Measurements from ENCODE around the gene NEMP1.
A peak's percentile ranks its signal among the peaks of the same experiment; 100 is the strongest.
"Not testable (repeated sequence)": the region's sequence is repeated elsewhere in the genome, so short reads cannot be mapped to it uniquely, and the experiment has no call there.

Gene NEMP1

DNA sequence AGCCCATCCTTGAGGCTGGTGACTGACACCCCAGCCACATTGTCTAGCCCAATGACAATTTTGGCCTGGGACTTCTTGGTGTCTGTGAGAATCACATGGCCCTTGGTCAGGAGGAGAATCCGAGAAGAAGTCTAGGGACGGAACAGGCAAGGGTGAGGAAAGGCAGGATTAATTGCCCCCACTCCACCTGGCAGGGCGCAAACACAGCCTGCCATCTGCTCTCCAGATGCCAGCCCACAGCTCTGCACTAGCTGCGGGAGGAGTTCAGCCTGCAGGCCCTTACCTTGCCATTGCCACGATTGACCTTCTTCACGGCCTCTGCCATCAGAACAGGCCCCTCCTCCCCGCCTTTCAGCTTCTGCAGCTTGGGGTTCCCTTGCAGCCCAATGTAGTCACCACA, 49.1 kb downstream of the NEMP1 start:
- no peak for DNase-seq (ENCODE audit: low read depth)

DNA sequence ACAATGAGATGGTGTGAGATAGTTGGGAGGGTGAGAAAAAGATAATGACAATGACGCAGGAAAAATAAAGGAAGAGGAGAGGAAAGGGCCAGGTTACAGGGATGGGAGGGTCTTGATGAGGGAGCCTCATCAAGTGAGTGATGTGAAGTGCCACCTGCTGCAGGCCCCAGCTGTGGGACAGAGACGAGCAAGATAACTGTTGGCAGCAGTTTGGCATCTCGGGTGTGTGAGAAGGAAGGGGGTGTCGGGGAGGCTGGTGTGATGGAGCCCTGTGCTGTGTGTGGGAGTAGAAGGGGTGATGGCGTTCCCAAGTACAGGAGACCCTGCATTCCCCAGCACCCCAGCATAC, 50.8 kb downstream of the NEMP1 start:
- DNase-seq (ENCODE audit: low read depth), result no peak

DNA sequence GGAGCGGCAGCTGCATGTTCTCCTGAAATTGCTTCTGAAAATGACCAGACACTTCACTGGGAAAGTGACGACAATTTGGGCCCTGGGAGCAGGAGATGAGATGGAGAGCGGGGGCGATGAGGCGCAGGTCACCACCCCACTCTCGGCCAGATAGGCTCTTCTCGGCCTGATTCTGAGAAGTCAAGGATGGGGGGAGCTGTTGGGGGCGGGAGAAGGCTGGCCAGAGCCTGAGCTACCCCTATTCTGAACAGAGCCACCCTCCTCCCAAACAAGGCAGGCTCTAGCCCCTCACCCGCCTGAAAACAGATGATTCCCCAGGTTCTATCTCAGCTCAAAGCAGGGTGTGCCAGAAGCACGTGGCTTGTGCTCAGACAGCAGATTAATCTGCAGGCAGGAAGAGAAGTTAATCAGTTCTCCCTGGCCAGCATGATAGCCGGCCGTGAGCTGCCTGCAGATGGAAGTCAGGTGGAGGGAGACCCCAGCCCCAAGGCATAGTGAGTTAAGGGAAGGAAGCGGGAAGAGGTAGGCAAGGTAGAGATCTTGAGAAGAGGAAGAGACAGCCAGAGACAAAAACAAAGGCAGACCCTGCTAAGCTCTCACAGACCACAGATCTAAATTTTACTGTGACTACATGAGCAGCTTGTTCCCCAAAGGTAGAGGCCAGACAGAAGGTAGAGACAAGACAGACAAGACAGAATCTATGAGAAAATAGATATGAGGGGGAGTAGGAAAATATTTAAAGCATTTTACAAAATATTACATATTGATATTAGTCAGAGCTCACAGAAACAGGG, 51.4 kb downstream of the NEMP1 start:
- DNase-seq (ENCODE audit: low read depth), result no peak

DNA sequence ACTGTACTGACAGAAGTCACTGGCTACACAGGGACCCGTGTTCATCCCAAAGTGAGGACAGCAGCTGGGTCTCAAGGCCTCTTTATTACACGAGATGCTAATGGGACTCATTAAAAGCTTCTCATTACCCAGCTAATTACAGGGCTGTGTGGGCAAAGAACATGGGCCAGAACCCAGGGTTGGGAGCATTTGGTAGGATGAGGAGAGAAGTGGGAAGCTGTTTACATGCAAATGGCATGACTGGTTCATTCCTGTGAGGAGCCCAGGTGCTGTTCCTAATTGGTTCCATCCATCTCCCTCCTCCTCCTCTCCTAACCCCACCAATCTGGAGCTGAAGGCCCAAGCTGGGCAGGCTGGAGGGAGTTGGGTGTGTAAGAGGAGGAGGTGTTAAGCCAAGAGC, 53.4 kb downstream of the NEMP1 start:
- no peak for DNase-seq (ENCODE audit: low read depth)

DNA sequence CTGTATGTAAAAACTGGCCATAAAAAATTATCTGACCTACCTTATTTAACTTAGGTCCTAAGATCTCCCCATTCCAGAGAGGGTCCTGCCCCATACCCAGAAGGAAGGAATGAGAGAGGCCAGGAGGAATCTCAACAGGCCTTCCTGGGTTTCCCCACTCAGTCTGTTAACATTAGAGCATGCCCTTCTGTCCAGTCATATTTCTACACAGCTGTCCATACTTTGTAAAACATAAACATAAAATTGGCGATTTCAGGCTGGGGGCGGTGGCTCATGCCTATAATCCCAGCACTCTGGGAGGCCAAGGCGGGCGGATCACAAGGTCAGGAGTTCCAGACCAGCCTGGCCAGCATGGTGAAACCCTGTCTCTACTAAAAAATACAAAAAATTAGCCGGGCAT, 56.3 kb downstream of the NEMP1 start:
- peak; percentile 8 for DNase-seq (ENCODE audit: low read depth)

DNA sequence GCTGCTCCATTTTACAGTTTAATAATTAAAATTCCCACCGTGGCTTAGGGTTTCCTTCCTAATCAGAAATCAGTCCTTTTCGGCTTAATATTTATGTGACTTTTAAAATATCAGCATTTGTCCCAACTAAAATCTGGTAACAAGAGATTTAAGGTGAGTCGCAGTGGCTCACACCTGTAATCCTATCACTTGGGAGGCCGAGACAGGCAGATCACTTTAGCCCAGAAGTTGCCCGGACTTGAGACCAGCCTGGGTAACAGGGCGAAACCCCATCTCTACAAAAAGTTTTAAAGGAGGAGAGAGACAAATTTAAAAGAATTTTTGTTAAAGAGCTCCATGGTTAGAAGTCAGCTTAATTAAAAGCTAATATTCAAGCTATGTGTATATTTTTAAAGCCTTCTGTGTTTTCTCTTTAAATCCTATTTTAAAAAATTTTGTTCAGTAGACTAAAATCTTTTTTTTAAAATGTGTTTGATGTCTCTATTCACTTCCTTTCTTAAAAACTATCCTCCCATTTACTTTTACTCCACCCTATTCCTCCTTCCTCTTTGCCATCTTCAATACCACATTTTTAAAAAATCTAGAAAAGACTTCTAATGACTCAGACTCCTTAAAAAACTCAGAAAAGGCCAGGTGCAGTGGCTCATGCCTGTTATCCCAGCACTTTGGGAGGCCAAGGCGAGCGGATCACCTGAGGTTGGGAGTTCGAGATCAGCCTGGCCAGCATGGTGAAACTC, 58.4 kb downstream of the NEMP1 start:
- no peak for DNase-seq (ENCODE audit: low read depth)

DNA sequence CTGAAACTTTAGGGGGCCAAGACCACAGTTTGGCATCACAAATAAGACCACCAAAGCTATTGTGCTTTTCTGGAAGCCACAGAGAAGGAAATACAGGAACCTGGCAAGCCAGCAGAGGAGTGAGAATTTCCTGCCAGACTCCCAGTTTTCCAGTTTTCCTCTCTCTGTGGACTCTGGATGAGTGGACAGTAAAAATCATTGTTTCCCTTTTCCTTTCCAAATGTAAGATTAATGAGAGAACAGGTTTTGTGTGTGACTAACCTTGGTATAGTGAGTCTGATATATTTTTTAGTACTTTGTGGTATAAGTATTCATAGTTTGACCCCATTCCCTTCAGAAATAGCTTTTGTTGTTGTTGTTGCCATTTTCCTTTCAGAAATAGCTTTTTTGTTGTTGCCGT, 59.7 kb downstream of the NEMP1 start:
- no peak for DNase-seq (ENCODE audit: low read depth)

DNA sequence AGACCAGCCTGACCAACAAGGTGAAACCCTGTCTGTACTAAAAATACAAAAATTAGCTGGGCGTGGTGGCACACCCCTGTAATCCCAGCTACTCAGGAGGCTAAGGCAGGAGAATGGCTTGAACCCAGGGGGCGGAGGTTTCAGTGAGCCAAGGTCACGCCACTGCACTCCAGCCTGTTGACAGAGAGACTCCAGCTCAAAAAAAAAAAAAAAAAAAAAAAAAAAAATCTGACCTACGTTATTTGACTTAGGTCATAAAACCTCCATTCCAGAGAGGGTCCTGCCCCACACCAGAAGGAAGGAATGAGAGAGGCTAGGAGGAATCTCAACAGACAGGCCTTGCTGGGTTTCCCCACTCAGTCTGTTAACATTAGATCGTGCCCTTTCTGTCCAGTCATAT, 60.2 kb downstream of the NEMP1 start:
- DNase-seq (ENCODE audit: low read depth), result not testable (repeated sequence)

DNA sequence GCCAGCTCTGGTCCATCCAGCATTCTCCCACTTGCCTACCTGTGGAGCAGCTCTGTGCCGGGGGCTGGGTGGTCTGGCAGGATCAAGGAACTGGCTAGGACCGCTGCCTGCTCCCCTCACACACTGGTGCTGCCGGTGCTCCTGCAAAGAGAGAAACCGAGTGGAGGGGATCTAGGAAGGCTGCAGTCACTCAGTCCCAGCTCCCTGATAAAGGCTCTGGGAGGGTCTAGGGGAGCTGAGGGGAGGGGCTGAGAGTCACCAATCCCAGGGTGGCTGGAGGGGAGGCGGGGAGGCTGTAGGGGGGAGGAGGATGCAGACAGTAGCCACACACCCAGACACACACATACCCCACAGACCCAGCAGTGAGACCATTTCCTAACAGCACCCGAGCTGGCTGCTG, 62.2 kb downstream of the NEMP1 start, which contains the start of gene TAC3:
TAC3 (minus strand) TSS at position 182 of the 400 bp plus-strand sequence. CDS start 732 bp downstream, outside the sequence.
- DNase-seq (ENCODE audit: low read depth), result no peak

DNA sequence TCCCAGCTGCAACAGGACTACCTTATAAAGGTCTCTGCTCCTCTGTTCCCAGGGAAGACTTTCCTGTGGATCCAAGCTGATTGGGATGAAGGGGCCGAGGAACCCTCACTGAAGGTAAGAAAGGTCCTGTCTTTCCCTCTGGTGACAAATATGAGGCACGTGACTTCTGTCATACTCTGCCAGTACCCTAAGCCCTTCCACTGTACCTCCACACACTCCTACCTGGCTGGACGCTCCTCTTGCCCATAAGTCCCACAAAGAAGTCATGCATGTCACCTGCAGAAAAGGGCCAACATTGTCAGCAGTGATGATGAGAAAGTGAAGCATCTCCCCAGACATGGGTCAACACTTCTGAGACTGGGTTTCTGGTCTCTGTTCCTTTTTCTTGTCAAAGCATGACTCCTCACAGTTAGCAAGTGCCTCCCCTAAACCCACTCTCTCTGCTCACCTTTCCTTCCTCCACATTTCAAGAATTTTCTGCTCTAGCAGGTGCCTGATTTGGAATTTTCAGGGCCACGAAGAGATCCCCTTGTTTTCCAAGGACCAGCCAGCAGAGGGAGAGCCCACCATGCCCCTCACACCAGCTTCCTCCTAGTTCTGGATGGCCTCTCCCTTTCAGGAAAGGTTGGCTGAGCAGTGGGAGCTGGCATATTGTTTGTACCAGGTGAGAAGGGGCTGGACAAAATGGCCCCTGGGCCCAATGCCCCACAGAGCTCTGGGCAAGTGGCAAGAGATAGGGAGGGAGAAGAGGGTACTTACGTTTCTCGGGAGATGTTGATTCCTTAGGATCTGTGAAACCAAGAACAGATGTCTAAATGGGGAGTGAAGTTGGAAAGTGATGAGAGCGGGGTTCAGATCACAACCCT, 65.8 kb downstream of the NEMP1 start:
- DNase-seq (ENCODE audit: low read depth), result no peak

DNA sequence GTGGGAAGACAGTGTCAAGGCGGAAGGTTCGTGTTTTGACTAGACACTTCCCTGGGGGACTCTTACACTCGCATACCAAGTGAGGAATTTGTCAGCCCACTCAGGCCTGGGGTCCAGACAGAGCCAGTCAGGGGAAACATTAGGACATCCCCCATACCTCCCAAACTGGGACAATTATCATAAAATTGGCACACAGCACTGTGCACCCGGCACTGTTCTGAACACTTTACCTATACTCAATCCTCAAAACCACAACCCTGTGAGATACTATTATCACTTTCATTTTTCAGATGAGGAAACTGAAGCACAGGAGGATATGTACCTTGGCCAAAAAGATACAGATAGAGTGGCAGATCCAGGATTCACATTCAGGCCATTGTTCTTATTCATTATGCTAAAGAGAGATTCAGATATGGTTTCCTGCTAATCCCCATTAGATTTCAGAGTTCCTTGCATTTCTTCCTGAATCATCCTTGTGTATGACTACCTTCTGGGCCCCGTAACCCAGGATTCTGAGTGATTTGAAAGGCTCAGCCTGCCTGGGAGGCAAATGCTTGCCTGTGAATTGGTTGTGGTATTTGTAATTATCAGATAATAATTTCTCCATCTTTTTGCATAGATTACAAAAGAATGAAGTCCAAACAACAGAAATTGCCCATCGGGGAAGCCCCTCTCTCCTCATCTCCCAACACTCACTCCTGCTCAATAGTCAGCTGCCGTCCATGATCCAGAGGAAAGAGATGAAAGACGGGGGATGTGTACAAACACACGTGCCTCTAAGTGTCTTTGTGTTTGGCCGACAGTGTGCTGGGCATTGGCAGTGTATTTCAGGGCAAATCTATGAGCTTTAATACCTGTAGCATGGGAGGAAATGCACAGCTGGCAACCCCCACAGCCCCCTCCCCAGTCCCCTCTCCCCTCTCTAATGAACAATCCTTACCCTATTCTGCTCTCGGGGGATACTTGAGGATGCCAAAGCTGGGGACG, 66.9 kb downstream of the NEMP1 start:
- no peak for DNase-seq (ENCODE audit: low read depth)

DNA sequence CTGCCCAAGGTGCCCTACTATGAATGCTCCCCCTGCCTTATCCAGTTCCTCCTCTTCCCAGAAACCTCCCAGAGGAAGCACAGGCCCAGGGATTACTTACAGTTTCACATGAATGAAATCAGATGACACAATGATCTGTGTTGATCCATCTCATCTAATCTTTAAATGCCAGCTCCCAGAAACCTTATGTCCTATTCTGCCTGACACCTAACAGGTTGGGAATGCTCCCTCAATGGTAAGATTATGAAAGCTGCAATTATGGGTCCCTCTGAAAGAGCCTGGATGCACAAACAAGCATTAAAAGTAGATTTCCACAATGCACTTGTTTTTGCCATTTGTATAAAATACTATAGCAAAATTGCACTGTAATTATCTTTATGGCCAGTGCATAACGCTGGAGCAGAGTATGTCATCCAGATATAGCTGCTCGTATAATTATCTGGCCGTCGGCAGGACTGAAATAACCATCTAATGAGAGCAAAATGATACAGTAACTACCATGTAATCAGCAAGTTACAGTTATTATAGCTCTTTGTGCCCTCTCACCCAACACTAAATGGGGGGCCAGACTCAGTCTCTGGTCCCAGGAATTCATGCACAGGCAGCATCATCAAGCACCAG, 67.9 kb downstream of the NEMP1 start:
- DNase-seq (ENCODE audit: low read depth), result no peak

DNA sequence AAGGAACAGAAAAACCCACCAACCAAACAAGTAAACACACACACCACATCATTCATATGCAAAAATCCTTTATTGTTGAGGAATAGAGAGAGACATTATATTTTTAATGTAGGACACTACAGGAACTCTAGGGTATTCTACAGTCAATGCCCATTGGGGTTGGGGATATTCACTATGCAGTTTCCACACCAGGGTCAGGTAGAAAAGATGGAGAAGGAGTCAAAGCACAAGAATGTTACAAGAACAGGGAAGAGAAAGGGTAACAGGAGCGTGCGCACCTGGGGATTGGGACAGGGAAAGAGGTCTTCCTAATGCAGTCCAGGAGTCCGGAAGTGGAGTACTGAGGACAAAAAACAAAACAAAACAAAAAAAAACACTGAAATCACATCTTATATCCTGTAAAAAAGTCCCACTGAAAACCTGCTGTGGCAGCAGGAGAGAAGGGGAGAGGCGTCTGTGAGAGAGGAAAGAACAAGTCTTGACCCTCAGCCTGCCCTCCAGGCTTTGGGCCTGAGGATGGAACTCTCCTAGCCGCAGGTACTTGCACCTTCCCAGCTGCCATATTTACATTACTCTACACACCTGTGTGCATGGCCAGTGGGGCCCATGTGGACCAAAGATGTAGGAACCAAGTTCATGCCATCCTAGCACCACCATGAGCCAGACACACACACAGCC, 68.5 kb downstream of the NEMP1 start:
- no peak for DNase-seq (ENCODE audit: low read depth)

DNA sequence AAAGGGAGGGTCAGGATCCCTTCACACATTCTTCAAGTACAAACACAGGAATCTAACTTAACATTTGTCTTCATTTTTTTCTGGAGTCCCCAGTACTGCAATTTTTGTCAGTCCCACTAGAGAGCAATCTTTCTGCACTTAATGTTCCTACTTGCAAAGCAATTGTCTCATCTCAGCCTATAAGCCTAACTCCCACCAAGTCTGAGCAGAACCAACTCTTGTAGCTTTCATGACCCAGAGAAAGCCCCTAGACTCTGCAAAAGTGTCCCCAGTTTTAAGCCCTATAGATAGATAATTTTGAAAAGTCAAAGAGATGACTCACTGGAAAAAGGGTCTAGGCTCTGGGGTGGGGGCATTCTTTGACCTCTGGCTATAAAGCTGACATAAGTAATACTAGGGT, 70.4 kb downstream of the NEMP1 start:
- peak; percentile 36 for DNase-seq (ENCODE audit: low read depth)

DNA sequence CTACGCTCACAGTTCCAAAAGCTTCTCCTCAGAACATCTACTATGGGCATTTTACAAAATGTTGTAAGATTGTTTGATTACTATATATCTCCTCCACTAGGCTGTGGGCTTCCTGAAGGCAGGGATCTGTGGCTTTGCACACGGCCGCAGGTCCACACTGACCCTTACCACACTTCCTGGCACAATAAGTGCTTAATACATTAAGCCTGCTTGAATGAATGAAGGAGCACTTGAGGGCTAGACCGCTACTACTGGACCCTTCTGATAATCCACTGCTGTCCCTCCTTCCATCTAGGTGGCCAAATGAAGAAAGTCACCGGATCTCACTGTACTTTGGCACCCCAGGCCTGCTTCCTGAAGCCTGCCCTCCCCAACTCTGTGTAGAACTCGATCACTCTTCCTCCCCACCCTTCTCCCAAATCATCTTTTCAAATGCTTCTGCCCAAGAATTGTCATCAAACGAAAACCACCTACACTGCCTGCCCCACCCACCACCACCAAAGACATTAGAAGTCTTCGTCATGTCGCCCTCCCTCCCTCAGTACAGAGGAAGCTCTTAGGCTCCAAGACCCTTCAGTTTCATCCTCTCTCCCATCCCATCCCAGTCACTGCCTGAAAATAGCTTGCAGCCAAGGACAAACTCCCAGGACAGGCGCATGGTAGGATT, 71.6 kb downstream of the NEMP1 start:
- DNase-seq (ENCODE audit: low read depth), result no peak

DNA sequence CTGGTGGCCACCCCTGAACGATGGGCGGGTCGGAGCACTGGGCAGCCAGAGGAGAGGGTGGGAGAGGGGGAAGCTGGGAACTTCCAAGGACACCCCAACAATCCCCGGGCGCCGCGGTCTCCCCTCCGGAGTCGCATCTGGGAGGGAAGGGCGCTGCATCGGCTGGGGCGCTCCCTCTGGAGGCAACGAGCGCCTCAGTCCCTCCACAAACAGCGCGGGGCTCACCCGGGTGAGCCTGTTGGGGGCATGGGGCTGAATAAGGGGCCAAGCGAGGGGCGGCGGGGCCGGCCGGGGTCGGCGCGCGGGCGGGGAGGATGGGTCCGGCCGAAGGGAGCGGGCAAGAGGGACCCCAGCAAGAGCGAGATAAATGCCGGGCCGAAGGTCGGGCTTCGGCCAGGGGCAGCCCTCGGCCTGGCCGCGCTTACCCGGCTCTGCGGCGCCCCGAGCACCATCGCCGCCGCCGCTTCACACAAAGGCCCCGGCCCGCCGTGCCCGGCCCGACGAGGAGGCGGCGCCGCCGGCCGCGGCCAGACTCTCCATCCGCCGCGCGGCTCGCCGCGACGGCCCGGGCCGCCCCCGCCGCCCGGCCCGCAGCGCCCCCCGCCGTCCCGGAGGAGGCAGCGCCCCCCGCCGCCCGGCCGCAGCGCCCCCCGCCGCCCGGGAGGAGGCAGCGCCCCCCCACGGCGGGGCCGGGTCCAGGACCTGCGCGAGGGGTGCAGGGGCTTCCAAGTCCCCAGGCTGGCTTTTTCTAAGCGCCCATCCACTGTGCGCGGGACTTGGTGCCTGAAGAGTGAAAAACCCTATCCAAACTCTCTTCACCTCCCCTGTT, 72.4 kb downstream of the NEMP1 start, which contains the start of gene ZBTB39:
ZBTB39 (minus strand) TSS at position 567 of the 829 bp plus-strand sequence. CDS start 1,629 bp downstream, outside the sequence.
- DNase-seq (ENCODE audit: low read depth), result no peak

Measured in non-pigmented ciliary epithelial cell (primary cell).